ENCODE results near the gene CERKL. TPM values are rescaled to one million over a fixed set of nuclear protein-coding genes. Genes with fewer than 3 reads are reported as not detected.

CERKL gene
- total RNA-seq, 2 donors from 2014 or later, result not detected

- no peak for DNase-seq (ENCODE audit: low spot score)
- intact Hi-C loops (cut with DNase I), result no loop called here
Measured at GRCh38 chr2:181643151-181643550, 13.8 kb downstream of the CERKL start.

- no peak for DNase-seq (ENCODE audit: low spot score)
- intact Hi-C loops (cut with DNase I), result no loop called here
Measured at GRCh38 chr2:181642086-181642485, 14.8 kb downstream of the CERKL start.

GRCh38 chr2:181639686-181640085 is 17.2 kb downstream of the CERKL start:
- intact Hi-C loops (cut with DNase I), result no loop called here
- DNase-seq (ENCODE audit: low spot score), result no peak

- DNase-seq (ENCODE audit: low spot score), result no peak
Measured at GRCh38 chr2:181632733-181633401, 24.0 kb downstream of the CERKL start.

GRCh38 chr2:181628590-181629585 is 28.0 kb downstream of the CERKL start:
- no peak for DNase-seq (ENCODE audit: low spot score)
- intact Hi-C loops (cut with DNase I), result no loop called here

More at GRCh38 chr2:181632733-181633401, 24.0 kb downstream of the CERKL start:
- intact Hi-C loops (cut with DNase I), result no loop called here

GRCh38 chr2:181627545-181627944 is 29.4 kb downstream of the CERKL start:
- intact Hi-C loops (cut with DNase I), result no loop called here
- no peak for DNase-seq (ENCODE audit: low spot score)

GRCh38 chr2:181626671-181627070 is 30.2 kb downstream of the CERKL start:
- no peak for DNase-seq (ENCODE audit: low spot score)
- intact Hi-C loops (cut with DNase I), result no loop called here

- intact Hi-C loops (cut with DNase I), result no loop called here
- no peak for DNase-seq (ENCODE audit: low spot score)
Measured at GRCh38 chr2:181623159-181623558, 33.7 kb downstream of the CERKL start.

- intact Hi-C loops (cut with DNase I), result no loop called here
- no peak for DNase-seq (ENCODE audit: low spot score)
Measured at GRCh38 chr2:181621779-181622490, 35.0 kb downstream of the CERKL start.

GRCh38 chr2:181619516-181619915 is 37.4 kb downstream of the CERKL start:
- no peak for DNase-seq (ENCODE audit: low spot score)
- intact Hi-C loops (cut with DNase I), result no loop called here

GRCh38 chr2:181616715-181617114 is 40.2 kb downstream of the CERKL start:
- no peak for DNase-seq (ENCODE audit: low spot score)
- intact Hi-C loops (cut with DNase I), result no loop called here

- no peak for DNase-seq (ENCODE audit: low spot score)
- intact Hi-C loops (cut with DNase I), result no loop called here
Measured at GRCh38 chr2:181614874-181615638, 41.8 kb downstream of the CERKL start.

- DNase-seq (ENCODE audit: low spot score), result no peak
- intact Hi-C loops (cut with DNase I), result no loop called here
Measured at GRCh38 chr2:181613241-181613640, 43.7 kb downstream of the CERKL start.

GRCh38 chr2:181607629-181608590 is 49.0 kb downstream of the CERKL start:
- intact Hi-C loops (cut with DNase I), result no loop called here
- DNase-seq (ENCODE audit: low spot score), result no peak

- intact Hi-C loops (cut with DNase I), result no loop called here
Measured at GRCh38 chr2:181605889-181606837, 50.7 kb downstream of the CERKL start.

GRCh38 chr2:181602017-181602416 is 54.9 kb downstream of the CERKL start:
- intact Hi-C loops (cut with DNase I), result no loop called here
- no peak for DNase-seq (ENCODE audit: low spot score)

More at GRCh38 chr2:181605889-181606837, 50.7 kb downstream of the CERKL start:
- no peak for DNase-seq (ENCODE audit: low spot score)

- intact Hi-C loops (cut with DNase I), result no loop called here
- DNase-seq (ENCODE audit: low spot score), result no peak
Measured at GRCh38 chr2:181596556-181596955, 60.3 kb downstream of the CERKL start.

Data from posterior vena cava (tissue), 2 donors.